ENCODE data around the gene FYCO1.

DNA sequence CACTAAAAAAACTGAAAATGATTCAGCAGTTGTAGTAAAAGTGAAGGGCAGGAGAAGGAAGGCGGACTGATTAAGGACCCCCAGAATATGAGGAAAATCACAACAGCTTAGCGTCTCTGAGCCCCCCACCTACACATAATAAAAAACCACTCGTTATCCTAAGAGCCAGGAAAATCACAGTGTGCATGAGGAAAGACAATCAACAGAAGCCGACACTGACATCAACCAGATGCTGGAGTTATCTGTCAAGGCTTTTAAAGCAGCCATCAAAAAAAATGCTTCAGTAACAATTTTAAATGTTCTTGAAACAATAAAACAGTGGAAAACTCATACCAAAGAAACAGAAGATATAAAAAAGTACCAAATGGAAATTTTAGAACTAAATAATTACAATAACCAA is 62.0 kb downstream of the FYCO1 start:
- TF ChIP-seq EZH2 (IDR thresholded peaks at IDR 0.05) (no peak), POLR2AphosphoS5 (IDR thresholded peaks at IDR 0.05; ENCODE audit: borderline replicate concordance, low read depth, low read length) (no peak)

All from SK-N-MC (cell line).